Measurements from ENCODE around the gene FGFR2. TPM values are rescaled to one million over a fixed set of nuclear protein-coding genes. Genes with fewer than 3 reads are reported as not detected.

Gene FGFR2
- total RNA-seq, 1 experiment from 2014 or later, result 135 TPM

DNA sequence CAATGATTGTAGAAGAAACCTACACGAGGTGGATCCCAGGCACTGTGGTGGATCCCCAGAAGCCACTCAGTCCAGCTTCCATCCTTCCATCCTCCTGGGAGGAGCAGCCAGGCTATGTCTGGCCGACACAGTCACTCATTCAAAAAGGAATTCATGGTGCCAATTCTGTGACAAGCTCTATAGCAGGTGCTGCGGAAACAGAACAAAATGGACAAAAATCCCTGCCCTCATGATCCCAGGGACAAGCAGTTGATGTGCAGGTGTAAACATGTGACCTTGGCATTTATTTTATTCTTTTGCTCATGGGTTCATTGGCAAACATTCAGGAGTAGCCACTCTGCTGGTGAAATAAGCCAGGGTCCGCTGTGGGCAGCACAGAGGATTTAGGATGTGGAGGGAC, 49.2 kb upstream of the FGFR2 start:
- no peaks in the 10 kb centered on the region; the same call in 1 of the 2 replicates for H3K4me1 ChIP-seq (ENCODE audit: insufficient read depth, low read length)
- H2BK12ac ChIP-seq (ENCODE audit: insufficient read length, low read depth, low read length), result no peak overlapping the region
- H3K23ac ChIP-seq (ENCODE audit: insufficient read length, low read depth, low read length), result no peak overlapping the region
- no peak overlapping the region for H2BK5ac ChIP-seq (ENCODE audit: insufficient read length, low read length)
- no peak overlapping the region for H3K56ac ChIP-seq (ENCODE audit: insufficient read length, low read depth, low read length)
- H3K9ac ChIP-seq (ENCODE audit: extremely low read depth, insufficient read length, low read length), result no peak overlapping the region
- H3K27me3 ChIP-seq (ENCODE audit: insufficient read depth, low read length), result no peaks in the 10 kb centered on the region
- H3K4me1 Mint-ChIP-seq, result peaks cover 12 to 22% of the 10 kb centered on the region in 2 experiments
- no peaks in the 10 kb centered on the region for H3K9me3 ChIP-seq (ENCODE audit: control insufficient read depth, low read depth, low read length)
- H2AK5ac ChIP-seq (ENCODE audit: insufficient read length, low read length), result no peak overlapping the region
- H4K8ac ChIP-seq (replicated peaks; ENCODE audit: insufficient read length, low read depth, low read length), result no peak overlapping the region
- no peak for DNase-seq
- no peak overlapping the region for H2BK120ac ChIP-seq (ENCODE audit: low read depth, low read length, poor library complexity, severe bottlenecking)
- no peak overlapping the region for H4K91ac ChIP-seq (ENCODE audit: insufficient read length, low read depth, low read length)
- no peak overlapping the region for H3K14ac ChIP-seq (ENCODE audit: insufficient read depth, low read length)
- H3K23me2 ChIP-seq (ENCODE audit: insufficient read length, low read depth, low read length, poor library complexity, severe bottlenecking), result no peaks in the 10 kb centered on the region
- no peak overlapping the region for H2AFZ ChIP-seq (ENCODE audit: low read length)
- H3K4ac ChIP-seq (ENCODE audit: low read depth, low read length), result no peak overlapping the region
- no peak overlapping the region for H3K4me3 Mint-ChIP-seq
- H2BK20ac ChIP-seq (ENCODE audit: low read depth, low read length, poor library complexity, severe bottlenecking), result no peak overlapping the region
- H3K4me2 ChIP-seq (ENCODE audit: insufficient read depth, insufficient read length, low read length), result no peak overlapping the region
- H3K79me1 ChIP-seq (ENCODE audit: insufficient read depth, low read depth, low read length, poor library complexity, severe bottlenecking), result no peaks in the 10 kb centered on the region
- H3K27ac Mint-ChIP-seq, result no peak overlapping the region
- no peak overlapping the region for H3K27ac ChIP-seq (ENCODE audit: insufficient read length, low read depth, low read length)
- no peaks in the 10 kb centered on the region for H4K20me1 ChIP-seq (ENCODE audit: control insufficient read depth, insufficient read depth, insufficient read length)
- no CpG with 5 or more reads among the region's 4 CpGs for WGBS (ENCODE audit: extremely low coverage, insufficient read length, low lambda C conversion rate)
- no peak overlapping the region for H2BK15ac ChIP-seq (ENCODE audit: low read depth, low read length)
- TF ChIP-seq, protein P1, sequence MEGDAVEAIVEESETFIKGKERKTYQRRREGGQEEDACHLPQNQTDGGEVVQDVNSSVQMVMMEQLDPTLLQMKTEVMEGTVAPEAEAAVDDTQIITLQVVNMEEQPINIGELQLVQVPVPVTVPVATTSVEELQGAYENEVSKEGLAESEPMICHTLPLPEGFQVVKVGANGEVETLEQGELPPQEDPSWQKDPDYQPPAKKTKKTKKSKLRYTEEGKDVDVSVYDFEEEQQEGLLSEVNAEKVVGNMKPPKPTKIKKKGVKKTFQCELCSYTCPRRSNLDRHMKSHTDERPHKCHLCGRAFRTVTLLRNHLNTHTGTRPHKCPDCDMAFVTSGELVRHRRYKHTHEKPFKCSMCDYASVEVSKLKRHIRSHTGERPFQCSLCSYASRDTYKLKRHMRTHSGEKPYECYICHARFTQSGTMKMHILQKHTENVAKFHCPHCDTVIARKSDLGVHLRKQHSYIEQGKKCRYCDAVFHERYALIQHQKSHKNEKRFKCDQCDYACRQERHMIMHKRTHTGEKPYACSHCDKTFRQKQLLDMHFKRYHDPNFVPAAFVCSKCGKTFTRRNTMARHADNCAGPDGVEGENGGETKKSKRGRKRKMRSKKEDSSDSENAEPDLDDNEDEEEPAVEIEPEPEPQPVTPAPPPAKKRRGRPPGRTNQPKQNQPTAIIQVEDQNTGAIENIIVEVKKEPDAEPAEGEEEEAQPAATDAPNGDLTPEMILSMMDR (conservative IDR thresholded peaks at IDR 0.05), result no peak
- no peaks in the 10 kb centered on the region for H3K9me3 Mint-ChIP-seq
- no peak overlapping the region for H3T11ph ChIP-seq (ENCODE audit: low read length)
- no peaks in the 10 kb centered on the region for H3K79me2 ChIP-seq (ENCODE audit: insufficient read depth, low read length)
- no peak overlapping the region for H3K18ac ChIP-seq (ENCODE audit: insufficient read length, low read depth, low read length)
- H3K27me3 Mint-ChIP-seq (ENCODE audit: low read depth), result peaks cover 24% of the 10 kb centered on the region
- no peaks in the 10 kb centered on the region for H3K36me3 Mint-ChIP-seq (ENCODE audit: insufficient read depth in 1 of 3, low read depth in 3 of 3)
- no peak overlapping the region for H4K5ac ChIP-seq (ENCODE audit: insufficient read length, low read depth, low read length)

Data from H9 (cell line).